CD4-positive, alpha-beta T cell (primary cell): Measurements from ENCODE around the gene ESRRB. TPM values are rescaled to one million over a fixed set of nuclear protein-coding genes. Genes with fewer than 3 reads are reported as not detected.

Experiments used
- ATAC-seq: fragments of 200-7000 bp; cut with Tn5 transposase; one replicate; pipeline ENCODE4 v1.10.0; 2022; ENCODE audit warnings: mild to moderate bottlenecking; ENCODE audit not compliant: poor library complexity
- CTCF ChIA-PET: fragments of 350-600 bp; sonication (Branson Sonifier 250); formaldehyde crosslinking; loops from one replicate; lab custom pipeline; 2021; ENCODE audit warnings: antibody characterized with exemption, inconsistent platforms; lab: Charles Lee
- POLR2A ChIA-PET: fragments of 350-600 bp; sonication (Branson Sonifier 250); formaldehyde crosslinking; loops from one replicate; lab custom pipeline; 2021; ENCODE audit warnings: antibody characterized with exemption, inconsistent platforms; lab: Charles Lee
- DNase-seq, 14 experiments: peaks; one replicate each; pipeline ENCODE4 v3.0.0-alpha.2; 2013 to 2020; ENCODE audit warnings: mixed read lengths in 2 of 14
- H3K27ac ChIP-seq, 2 donors: one replicate each; pipeline versions ENCODE4 v1.5.1 to v1.7.0; 2013; ENCODE audit warnings: low read length in 2 of 2, low read depth in 1 of 2, mild to moderate bottlenecking in 1 of 2
- H3K27me3 ChIP-seq, 2 experiments: 1 replicate in 1 of 2; 2 replicates in 1 of 2; pipeline versions ENCODE4 v1.6.1 to v1.7.0; 2013; ENCODE audit warnings: low read length in 2 of 2, control low read depth in 1 of 2, mild to moderate bottlenecking in 1 of 2, moderate library complexity in 1 of 2; ENCODE audit not compliant: insufficient read depth in 2 of 2, control insufficient read depth in 1 of 2
- H3K36me3 ChIP-seq: one replicate; pipeline ENCODE4 v1.6.1; 2013; ENCODE audit warnings: low read length, control low read depth; ENCODE audit not compliant: insufficient read depth
- H3K4me1 ChIP-seq: one replicate; pipeline ENCODE4 v1.6.1; 2013; ENCODE audit warnings: low read length, control low read depth; ENCODE audit not compliant: insufficient read depth
- H3K4me3 ChIP-seq: one replicate; pipeline ENCODE4 v1.5.1; 2013; ENCODE audit warnings: mild to moderate bottlenecking, low read length, moderate library complexity
- H3K9me3 ChIP-seq, 2 experiments: 1 replicate in 1 of 2; 2 replicates in 1 of 2; pipeline versions ENCODE4 v1.6.1 to v1.7.0; 2013; ENCODE audit warnings: low read length in 2 of 2, mild to moderate bottlenecking in 2 of 2, control low read depth in 1 of 2, moderate library complexity in 1 of 2; ENCODE audit not compliant: control insufficient read depth in 1 of 2, insufficient read depth in 1 of 2
- H3K27ac Mint-ChIP-seq: one replicate; pipeline ENCODE4 v1.8.0; 2020; ENCODE audit warnings: mixed read lengths
- H3K27me3 Mint-ChIP-seq: one replicate; pipeline ENCODE4 v1.8.0; 2021; ENCODE audit warnings: mixed read lengths
- H3K36me3 Mint-ChIP-seq: one replicate; pipeline ENCODE4 v1.8.0; 2021; ENCODE audit warnings: low read depth, mixed read lengths
- H3K4me1 Mint-ChIP-seq: one replicate; pipeline ENCODE4 v1.8.0; 2021; ENCODE audit warnings: low read depth, mixed read lengths
- H3K4me3 Mint-ChIP-seq: one replicate; pipeline ENCODE4 v1.8.0; 2020; ENCODE audit warnings: mild to moderate bottlenecking, mixed read lengths
- H3K9me3 Mint-ChIP-seq: one replicate; pipeline ENCODE4 v1.8.0; 2020; ENCODE audit warnings: mixed read lengths
- CTCF ChIP-seq: fragments of 200-600 bp; IDR thresholded peaks from one replicate; pipeline ENCODE4 v1.8.0; 2022; ENCODE audit warnings: antibody characterized with exemption, mild to moderate bottlenecking
- intact Hi-C, 2 experiments: fragments of 100-400 bp; cut with DNase I in 1 of 2; cut with micrococcal nuclease in 1 of 2; formaldehyde crosslinking; loops; one replicate each; pipeline versions ENCODE4 v1.15.1 to v1.9.0; 2023 to 2025; cut with DNase I, micrococcal nuclease
- total RNA-seq, 174 experiments: library from RNA in 2 of 174; stranded (reverse) in 2 of 174; gene quantifications; one replicate each; pipeline ENCODE4 v1.2.3 and lab custom pipeline; 2021 to 2026

The ESRRB gene
- total RNA-seq, 2 experiments from 2014 or later: 0.17 to 0.27 TPM

DNA sequence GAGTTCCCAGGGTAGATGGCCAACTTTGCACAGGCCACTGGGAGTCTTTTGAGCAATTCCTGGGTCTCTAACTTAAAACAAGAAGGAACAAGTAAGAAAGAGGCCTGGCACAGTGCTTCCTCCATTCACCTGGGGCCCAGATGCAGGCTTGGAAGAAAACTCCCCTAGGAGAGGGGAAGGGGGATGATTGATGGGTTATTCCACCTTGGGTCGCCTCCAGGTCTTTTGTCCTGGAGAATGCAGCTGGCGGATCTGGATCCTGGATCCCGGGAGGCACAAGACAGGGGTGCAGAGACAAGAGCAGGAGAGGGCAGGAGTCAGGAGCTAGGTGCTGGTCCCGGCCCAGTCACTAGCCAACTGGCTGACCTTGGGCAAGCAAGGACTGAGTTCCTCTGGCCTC is 74.5 kb downstream of the ESRRB start:
- no peak for ATAC-seq
- POLR2A ChIA-PET: no interaction called here

GRCh38 chr14:76456200-76456599 is 80.3 kb downstream of the ESRRB start:
- H3K4me1 Mint-ChIP-seq: no peaks in the 10 kb centered on the region
- no peak for ATAC-seq
- H3K36me3 ChIP-seq: no peaks in the 10 kb centered on the region
- H3K27me3 Mint-ChIP-seq: peaks cover 21% of the 10 kb centered on the region
- H3K4me3 ChIP-seq: no peak overlapping the region
- H3K4me3 Mint-ChIP-seq: no peak overlapping the region
- peaks cover 0 to 2% of the 10 kb centered on the region in 2 experiments for H3K27me3 ChIP-seq
- H3K9me3 ChIP-seq: no peaks in the 10 kb centered on the region
- peak; percentile 41 for TF ChIP-seq CTCF
- ChIA-PET POLR2A (no interaction called here), CTCF (no interaction called here)
- no peaks in the 10 kb centered on the region for H3K9me3 Mint-ChIP-seq
- H3K36me3 Mint-ChIP-seq: no peaks in the 10 kb centered on the region
- no peak overlapping the region for H3K27ac Mint-ChIP-seq
- H3K4me1 ChIP-seq: no peaks in the 10 kb centered on the region
- H3K27ac ChIP-seq: no peak overlapping the region
- intact Hi-C loops: no loop called here
- peak in 4 of 14 experiments; percentile 11 to 25 (median 18) for DNase-seq

More for the DNA sequence above, 74.5 kb downstream of the ESRRB start:
- H3K9me3 ChIP-seq: no peaks in the 10 kb centered on the region
- H3K27ac Mint-ChIP-seq: no peak overlapping the region
- intact Hi-C loops: no loop called here
- no peaks in the 10 kb centered on the region for H3K4me1 Mint-ChIP-seq
- no peaks in the 10 kb centered on the region for H3K36me3 Mint-ChIP-seq
- no peak overlapping the region for H3K27ac ChIP-seq
- no peak for DNase-seq
- no peaks in the 10 kb centered on the region for H3K9me3 Mint-ChIP-seq
- H3K27me3 Mint-ChIP-seq: peaks cover 20% of the 10 kb centered on the region
- H3K4me1 ChIP-seq: no peaks in the 10 kb centered on the region
- no peak overlapping the region for H3K4me3 Mint-ChIP-seq
- no peak for TF ChIP-seq CTCF
- CTCF ChIA-PET: no interaction called here
- H3K36me3 ChIP-seq: no peaks in the 10 kb centered on the region
- H3K27me3 ChIP-seq: peaks cover 2 to 7% of the 10 kb centered on the region in 2 experiments
- H3K4me3 ChIP-seq: no peak overlapping the region

GRCh38 chr14:76456891-76457586 is 81.1 kb downstream of the ESRRB start:
- CTCF ChIA-PET: no interaction called here
- H3K4me3 Mint-ChIP-seq: no peak overlapping the region

More at GRCh38 chr14:76456891-76457586, 81.1 kb downstream of the ESRRB start:
- no peak for TF ChIP-seq CTCF
- DNase-seq: no peak
- Histone ChIP-seq H3K27ac (no peak overlapping the region), H3K9me3 (no peaks in the 10 kb centered on the region), H3K4me1 (no peaks in the 10 kb centered on the region), H3K4me3 (no peak overlapping the region), H3K36me3 (no peaks in the 10 kb centered on the region), H3K27me3 (peaks cover 0 to 2% of the 10 kb centered on the region in 2 experiments)
- Mint-ChIP-seq H3K27ac (no peak overlapping the region), H3K27me3 (peaks cover 18% of the 10 kb centered on the region), H3K4me1 (no peaks in the 10 kb centered on the region), H3K36me3 (no peaks in the 10 kb centered on the region), H3K9me3 (no peaks in the 10 kb centered on the region)
- no peak for ATAC-seq
- POLR2A ChIA-PET: no interaction called here
- intact Hi-C loops: no loop called here
